IMR-90 (cell line): ENCODE measurements around the gene GTPBP10. TPM values are rescaled to one million over a fixed set of nuclear protein-coding genes. Genes with fewer than 3 reads are reported as not detected.

Experiments
- BHLHE40 ChIP-seq: fragments of 150-350 bp; IDR thresholded peaks from 2 replicates; pipeline ENCODE4 v1.6.1; 2016; ENCODE audit warnings: mild to moderate bottlenecking, low read depth, low read length
- NFE2L2 ChIP-seq: fragments of 150-350 bp; IDR thresholded peaks from 2 replicates; pipeline ENCODE4 v1.6.1; 2016; ENCODE audit warnings: low read depth, mild to moderate bottlenecking, low read length
- RCOR1 ChIP-seq: IDR thresholded peaks from 2 replicates; pipeline ENCODE4 v1.6.1; 2012; ENCODE audit warnings: mild to moderate bottlenecking, low read length, improper control_type of control experiment; ENCODE audit not compliant: insufficient replicate concordance
- polyA plus RNA-seq, 3 experiments: library from polyadenylated mRNA; depleted of rRNA; stranded (reverse); fragments of >200 nt; gene quantifications; 2 replicates each; pipeline ENCODE4 v1.2.3, GENCODE V29; 2012; ENCODE audit warnings: low replicate concordance in 1 of 3
- total RNA-seq: library from RNA; depleted of rRNA; stranded (reverse); fragments of >200 nt; gene quantifications from 2 replicates; pipeline ENCODE4 v1.2.3, GENCODE V29; 2012
- TF ChIP-seq, protein P1 (sequence below): fragments of 150-350 bp; IDR thresholded peaks from 2 replicates; pipeline ENCODE4 v1.6.1; 2016; ENCODE audit warnings: low read depth, mild to moderate bottlenecking, low read length, moderate library complexity, borderline replicate concordance

GTPBP10 gene
- total and polyA plus RNA-seq, 2 of the 4 experiments (the other 2 are of a cell fraction) = 11.5 to 12.8 TPM

DNA sequence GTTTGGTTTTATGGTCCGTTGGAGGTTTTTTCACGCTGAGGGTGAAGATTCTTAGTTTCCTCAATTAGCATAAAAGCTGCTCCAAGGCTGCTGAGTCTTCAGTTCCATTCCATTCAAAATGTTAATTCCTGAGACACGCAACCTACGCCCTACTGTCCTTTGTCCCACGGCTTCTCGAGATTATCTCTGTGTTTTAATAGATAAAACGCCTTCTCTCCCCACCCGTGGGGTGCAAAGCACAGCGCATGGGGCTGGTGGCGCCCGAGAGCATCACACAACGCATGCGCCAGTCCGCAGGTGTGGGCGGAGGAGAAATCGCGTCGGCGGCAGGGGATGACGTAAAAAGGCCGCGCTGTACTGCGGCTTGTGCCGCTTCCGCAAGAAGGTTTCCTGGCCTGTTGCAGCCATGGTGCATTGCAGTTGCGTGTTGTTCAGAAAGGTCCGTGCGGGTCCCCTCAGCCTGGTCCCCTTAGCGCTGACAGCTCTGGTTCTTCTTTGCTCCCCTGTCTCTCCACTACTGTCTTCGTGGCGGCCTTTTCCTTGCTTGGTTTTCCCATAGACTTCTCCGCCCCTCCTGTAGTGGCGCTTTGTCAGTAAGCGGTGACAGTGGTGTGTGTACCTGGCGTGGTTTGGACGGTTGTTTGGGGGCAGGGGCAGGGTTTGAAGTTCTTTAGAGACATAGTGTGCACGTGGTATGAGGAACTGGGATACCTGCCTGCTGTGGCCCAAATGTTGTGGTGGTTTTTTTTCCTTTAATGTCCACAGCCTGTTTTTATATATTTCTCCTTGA lies at the start of gene GTPBP10 (continued):
- TF ChIP-seq, protein P1, sequence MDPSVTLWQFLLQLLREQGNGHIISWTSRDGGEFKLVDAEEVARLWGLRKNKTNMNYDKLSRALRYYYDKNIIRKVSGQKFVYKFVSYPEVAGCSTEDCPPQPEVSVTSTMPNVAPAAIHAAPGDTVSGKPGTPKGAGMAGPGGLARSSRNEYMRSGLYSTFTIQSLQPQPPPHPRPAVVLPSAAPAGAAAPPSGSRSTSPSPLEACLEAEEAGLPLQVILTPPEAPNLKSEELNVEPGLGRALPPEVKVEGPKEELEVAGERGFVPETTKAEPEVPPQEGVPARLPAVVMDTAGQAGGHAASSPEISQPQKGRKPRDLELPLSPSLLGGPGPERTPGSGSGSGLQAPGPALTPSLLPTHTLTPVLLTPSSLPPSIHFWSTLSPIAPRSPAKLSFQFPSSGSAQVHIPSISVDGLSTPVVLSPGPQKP = no peak
- TF ChIP-seq RCOR1 = no peak
- no peak for TF ChIP-seq BHLHE40
- TF ChIP-seq NFE2L2 = no peak
